ENCODE data around the gene LSM3. TPM values are rescaled to one million over a fixed set of nuclear protein-coding genes. Genes with fewer than 3 reads are reported as not detected.

Gene LSM3
- total and polyA plus RNA-seq, 9 of the 15 experiments (the other 6 are each of a cell fraction or from before 2014, with no cell fraction given), result 33.8 to 203 (median 61.2) TPM

- no peak for TF ChIP-seq NR0B1 (IDR thresholded peaks at IDR 0.05; ENCODE audit: partially characterized antibody)
- TF ChIP-seq CEBPG (CRISPR knock-in tag; IDR thresholded peaks at IDR 0.05), result no peak
- TF ChIP-seq CEBPG (tag; conservative IDR thresholded peaks at IDR 0.05 in 1 of 2, IDR thresholded peaks at IDR 0.05 in 1 of 2), result peak in 1 of 2 experiments; percentile 71; a peak in 2 of 4 replicates
- TF ChIP-seq HDAC8 (tag; IDR thresholded peaks at IDR 0.05), result no peak
- TF ChIP-seq ZNF41 (CRISPR knock-in tag; conservative IDR thresholded peaks at IDR 0.05), result no peak
- no peak for TF ChIP-seq CREB3L1 (IDR thresholded peaks at IDR 0.05; ENCODE audit: borderline replicate concordance, low read depth)
- no peak for TF ChIP-seq CCAR2 (IDR thresholded peaks at IDR 0.05; ENCODE audit: low read depth, low read length)
- TF ChIP-seq, protein P1, sequence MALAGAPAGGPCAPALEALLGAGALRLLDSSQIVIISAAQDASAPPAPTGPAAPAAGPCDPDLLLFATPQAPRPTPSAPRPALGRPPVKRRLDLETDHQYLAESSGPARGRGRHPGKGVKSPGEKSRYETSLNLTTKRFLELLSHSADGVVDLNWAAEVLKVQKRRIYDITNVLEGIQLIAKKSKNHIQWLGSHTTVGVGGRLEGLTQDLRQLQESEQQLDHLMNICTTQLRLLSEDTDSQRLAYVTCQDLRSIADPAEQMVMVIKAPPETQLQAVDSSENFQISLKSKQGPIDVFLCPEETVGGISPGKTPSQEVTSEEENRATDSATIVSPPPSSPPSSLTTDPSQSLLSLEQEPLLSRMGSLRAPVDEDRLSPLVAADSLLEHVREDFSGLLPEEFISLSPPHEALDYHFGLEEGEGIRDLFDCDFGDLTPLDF (CRISPR knock-in tag; IDR thresholded peaks at IDR 0.05), result no peak
- no peak for TF ChIP-seq SMARCB1 (IDR thresholded peaks at IDR 0.05; ENCODE audit: insufficient read length, low read depth)
- TF ChIP-seq SMARCC2 (IDR thresholded peaks at IDR 0.05; ENCODE audit: low read depth), result no peak
- no peak for TF ChIP-seq SIRT6 (IDR thresholded peaks at IDR 0.05; ENCODE audit: low read depth, low read length)
- TF ChIP-seq, protein P2, sequence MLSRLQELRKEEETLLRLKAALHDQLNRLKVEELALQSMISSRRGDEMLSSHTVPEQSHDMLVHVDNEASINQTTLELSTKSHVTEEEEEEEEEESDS (CRISPR knock-in tag; IDR thresholded peaks at IDR 0.05), result no peak
- TF ChIP-seq, protein P3, sequence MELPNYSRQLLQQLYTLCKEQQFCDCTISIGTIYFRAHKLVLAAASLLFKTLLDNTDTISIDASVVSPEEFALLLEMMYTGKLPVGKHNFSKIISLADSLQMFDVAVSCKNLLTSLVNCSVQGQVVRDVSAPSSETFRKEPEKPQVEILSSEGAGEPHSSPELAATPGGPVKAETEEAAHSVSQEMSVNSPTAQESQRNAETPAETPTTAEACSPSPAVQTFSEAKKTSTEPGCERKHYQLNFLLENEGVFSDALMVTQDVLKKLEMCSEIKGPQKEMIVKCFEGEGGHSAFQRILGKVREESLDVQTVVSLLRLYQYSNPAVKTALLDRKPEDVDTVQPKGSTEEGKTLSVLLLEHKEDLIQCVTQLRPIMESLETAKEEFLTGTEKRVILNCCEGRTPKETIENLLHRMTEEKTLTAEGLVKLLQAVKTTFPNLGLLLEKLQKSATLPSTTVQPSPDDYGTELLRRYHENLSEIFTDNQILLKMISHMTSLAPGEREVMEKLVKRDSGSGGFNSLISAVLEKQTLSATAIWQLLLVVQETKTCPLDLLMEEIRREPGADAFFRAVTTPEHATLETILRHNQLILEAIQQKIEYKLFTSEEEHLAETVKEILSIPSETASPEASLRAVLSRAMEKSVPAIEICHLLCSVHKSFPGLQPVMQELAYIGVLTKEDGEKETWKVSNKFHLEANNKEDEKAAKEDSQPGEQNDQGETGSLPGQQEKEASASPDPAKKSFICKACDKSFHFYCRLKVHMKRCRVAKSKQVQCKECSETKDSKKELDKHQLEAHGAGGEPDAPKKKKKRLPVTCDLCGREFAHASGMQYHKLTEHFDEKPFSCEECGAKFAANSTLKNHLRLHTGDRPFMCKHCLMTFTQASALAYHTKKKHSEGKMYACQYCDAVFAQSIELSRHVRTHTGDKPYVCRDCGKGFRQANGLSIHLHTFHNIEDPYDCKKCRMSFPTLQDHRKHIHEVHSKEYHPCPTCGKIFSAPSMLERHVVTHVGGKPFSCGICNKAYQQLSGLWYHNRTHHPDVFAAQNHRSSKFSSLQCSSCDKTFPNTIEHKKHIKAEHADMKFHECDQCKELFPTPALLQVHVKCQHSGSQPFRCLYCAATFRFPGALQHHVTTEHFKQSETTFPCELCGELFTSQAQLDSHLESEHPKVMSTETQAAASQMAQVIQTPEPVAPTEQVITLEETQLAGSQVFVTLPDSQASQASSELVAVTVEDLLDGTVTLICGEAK (IDR thresholded peaks at IDR 0.05), result no peak
- TF ChIP-seq, protein P3 (CRISPR knock-in tag; IDR thresholded peaks at IDR 0.05), result no peak
- no peak for TF ChIP-seq RFX7 (CRISPR knock-in tag; IDR thresholded peaks at IDR 0.05)
Measured at GRCh38 chr3:14206548-14207177, 28.0 kb downstream of the LSM3 start (continued).

All from K562 (cell line).